GM12878 (cell line): Measurements from ENCODE around the gene ZNF839. TPM values are rescaled to one million over a fixed set of nuclear protein-coding genes. Genes with fewer than 3 reads are reported as not detected.

Experiments used
- BMI1 ChIP-seq: fragments of 450-650 bp; IDR thresholded peaks from 2 replicates; pipeline ENCODE4 v1.6.1; 2016; ENCODE audit warnings: mild to moderate bottlenecking, moderate library complexity, borderline replicate concordance
- DPF2 ChIP-seq: fragments of 450-650 bp; IDR thresholded peaks from 2 replicates; pipeline ENCODE4 v1.6.1; 2017; ENCODE audit warnings: mild to moderate bottlenecking
- IKZF1 ChIP-seq: fragments of 450-650 bp; conservative IDR thresholded peaks from 2 replicates; pipeline ENCODE4 v1.6.1; 2017; ENCODE audit warnings: antibody characterized with exemption, mild to moderate bottlenecking
- LARP7 ChIP-seq: fragments of 450-650 bp; IDR thresholded peaks from 2 replicates; pipeline ENCODE4 v1.6.1; 2017; ENCODE audit warnings: mild to moderate bottlenecking
- MEF2B ChIP-seq: fragments of 450-650 bp; IDR thresholded peaks from 2 replicates; pipeline ENCODE4 v1.6.1; 2018; ENCODE audit warnings: mild to moderate bottlenecking, moderate library complexity; ENCODE audit not compliant: partially characterized antibody, poor library complexity, severe bottlenecking
- NBN ChIP-seq: fragments of 450-650 bp; IDR thresholded peaks from 2 replicates; pipeline ENCODE4 v1.6.1; 2016
- NR2C1 ChIP-seq: fragments of 450-650 bp; IDR thresholded peaks from 2 replicates; pipeline ENCODE4 v1.6.1; 2017; ENCODE audit warnings: antibody characterized with exemption, mild to moderate bottlenecking, moderate library complexity
- RBBP5 ChIP-seq: fragments of 200-600 bp; sonication (generic); conservative IDR thresholded peaks from 2 replicates; pipeline ENCODE4 v1.6.1; 2016
- TCF3 ChIP-seq: IDR thresholded peaks from 2 replicates; pipeline ENCODE4 v1.6.1; 2012; ENCODE audit warnings: low read depth, mild to moderate bottlenecking, low read length, borderline replicate concordance; ENCODE audit not compliant: insufficient read depth
- polyA plus RNA-seq, 11 experiments: library from polyadenylated mRNA; depleted of rRNA in 4 of 11; unstranded in 6 of 11; stranded (reverse) in 5 of 11; fragments of >200 nt; fragmentation: Nextera tagmentation in 4 of 11; fragmentation: Illumina TruSeq in 1 of 11; extraction: Ambion mirVana in 4 of 11; extraction: Trizol in 1 of 11; gene quantifications; 1 replicate in 1 of 11; 2 replicates in 10 of 11; pipeline versions ENCODE4 v1.2.1 to v1.2.3, GENCODE V29; 2011 to 2016; ENCODE audit warnings: inconsistent platforms in 2 of 11, missing spikeins in 2 of 11, low read depth in 1 of 11
- total RNA-seq, 4 experiments: library from RNA; depleted of rRNA in 3 of 4; stranded (reverse); fragments of >200 nt in 3 of 4; fragmentation: Illumina TruSeq in 1 of 4; extraction: Trizol in 1 of 4; gene quantifications; 2 replicates each; pipeline versions ENCODE4 v1.2.1 to v1.2.3, GENCODE V29; 2013 to 2021
- TF ChIP-seq, protein P1 (sequence below): fragments of 450-650 bp; formaldehyde crosslinking; IDR thresholded peaks from 2 replicates; pipeline ENCODE4 v1.4.0; 2022; ENCODE audit warnings: mild to moderate bottlenecking, moderate library complexity
- TF ChIP-seq, protein P2 (sequence below): IDR thresholded peaks from 2 replicates; pipeline ENCODE4 v1.6.1; 2011; ENCODE audit warnings: mild to moderate bottlenecking, low read depth, low read length, moderate library complexity; ENCODE audit not compliant: insufficient replicate concordance
- TF ChIP-seq, protein P3 (sequence below): fragments of 450-650 bp; IDR thresholded peaks from 2 replicates; pipeline ENCODE4 v1.6.1; 2016; ENCODE audit warnings: mild to moderate bottlenecking, moderate library complexity, borderline replicate concordance

Gene ZNF839
- total and polyA plus RNA-seq, 10 of the 15 experiments (the other 5 are each of a cell fraction or from before 2014, with no cell fraction given): 1.4 to 14.4 (median 8.6) TPM

DNA sequence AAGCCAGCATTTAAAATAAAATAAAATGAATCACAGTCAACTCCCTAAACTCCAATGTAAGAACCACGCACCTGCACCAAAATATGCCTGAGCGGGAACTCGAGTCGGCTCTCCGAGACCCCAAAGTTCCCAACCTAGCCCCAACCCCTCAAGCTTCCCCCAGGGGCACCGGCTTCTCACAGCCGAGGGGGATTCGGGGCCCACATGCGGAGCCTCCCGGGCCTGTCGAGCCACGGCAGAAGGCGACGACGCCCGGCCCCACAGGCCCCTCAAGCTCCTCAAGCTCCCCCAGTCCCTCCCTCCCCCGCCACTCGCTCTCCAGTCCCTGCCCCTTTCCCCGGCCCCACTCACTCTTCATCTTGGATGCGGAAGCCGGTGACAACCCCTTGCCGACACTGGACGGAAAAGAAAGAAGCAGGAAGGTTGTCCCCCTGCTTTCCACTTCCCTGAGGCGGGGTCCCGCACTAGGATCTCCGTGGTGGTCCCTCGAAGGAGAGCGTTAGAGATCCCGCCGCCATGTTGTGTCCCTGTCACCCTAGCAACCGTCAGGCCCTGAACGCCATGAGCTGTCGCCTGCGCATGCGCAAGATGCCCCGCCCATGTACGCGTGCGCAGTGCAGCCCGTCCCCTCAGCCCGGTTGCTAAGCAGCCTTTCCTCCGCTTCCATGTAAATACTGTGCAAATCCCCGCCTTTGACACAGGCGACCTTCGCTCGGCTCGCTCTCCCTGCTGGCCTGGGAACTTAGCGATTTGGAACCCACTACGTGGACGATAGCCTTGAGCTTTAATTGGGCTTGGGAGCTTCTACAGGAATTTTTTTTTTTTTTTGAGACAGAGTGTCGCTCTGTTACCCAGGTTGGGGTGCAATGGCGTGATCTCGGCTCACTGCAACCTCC lies 14.7 kb upstream of the ZNF839 start, which contains the start of gene MOK (continued):
- no peak for TF ChIP-seq TCF3
- TF ChIP-seq DPF2: no peak
- TF ChIP-seq, protein P1, sequence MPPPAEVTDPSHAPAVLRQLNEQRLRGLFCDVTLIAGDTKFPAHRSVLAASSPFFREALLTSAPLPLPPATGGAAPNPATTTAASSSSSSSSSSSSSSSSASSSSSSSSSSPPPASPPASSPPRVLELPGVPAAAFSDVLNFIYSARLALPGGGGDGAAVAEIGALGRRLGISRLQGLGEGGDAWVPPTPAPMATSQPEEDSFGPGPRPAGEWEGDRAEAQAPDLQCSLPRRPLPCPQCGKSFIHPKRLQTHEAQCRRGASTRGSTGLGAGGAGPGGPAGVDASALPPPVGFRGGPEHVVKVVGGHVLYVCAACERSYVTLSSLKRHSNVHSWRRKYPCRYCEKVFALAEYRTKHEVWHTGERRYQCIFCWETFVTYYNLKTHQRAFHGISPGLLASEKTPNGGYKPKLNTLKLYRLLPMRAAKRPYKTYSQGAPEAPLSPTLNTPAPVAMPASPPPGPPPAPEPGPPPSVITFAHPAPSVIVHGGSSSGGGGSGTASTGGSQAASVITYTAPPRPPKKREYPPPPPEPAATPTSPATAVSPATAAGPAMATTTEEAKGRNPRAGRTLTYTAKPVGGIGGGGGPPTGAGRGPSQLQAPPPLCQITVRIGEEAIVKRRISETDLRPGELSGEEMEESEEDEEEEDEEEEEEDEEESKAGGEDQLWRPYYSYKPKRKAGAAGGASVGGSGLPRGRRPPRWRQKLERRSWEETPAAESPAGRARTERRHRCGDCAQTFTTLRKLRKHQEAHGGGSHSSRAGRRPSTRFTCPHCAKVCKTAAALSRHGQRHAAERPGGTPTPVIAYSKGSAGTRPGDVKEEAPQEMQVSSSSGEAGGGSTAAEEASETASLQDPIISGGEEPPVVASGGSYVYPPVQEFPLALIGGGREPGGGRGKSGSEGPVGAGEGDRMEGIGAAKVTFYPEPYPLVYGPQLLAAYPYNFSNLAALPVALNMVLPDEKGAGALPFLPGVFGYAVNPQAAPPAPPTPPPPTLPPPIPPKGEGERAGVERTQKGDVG (CRISPR knock-in tag): no peak
- TF ChIP-seq, protein P2, sequence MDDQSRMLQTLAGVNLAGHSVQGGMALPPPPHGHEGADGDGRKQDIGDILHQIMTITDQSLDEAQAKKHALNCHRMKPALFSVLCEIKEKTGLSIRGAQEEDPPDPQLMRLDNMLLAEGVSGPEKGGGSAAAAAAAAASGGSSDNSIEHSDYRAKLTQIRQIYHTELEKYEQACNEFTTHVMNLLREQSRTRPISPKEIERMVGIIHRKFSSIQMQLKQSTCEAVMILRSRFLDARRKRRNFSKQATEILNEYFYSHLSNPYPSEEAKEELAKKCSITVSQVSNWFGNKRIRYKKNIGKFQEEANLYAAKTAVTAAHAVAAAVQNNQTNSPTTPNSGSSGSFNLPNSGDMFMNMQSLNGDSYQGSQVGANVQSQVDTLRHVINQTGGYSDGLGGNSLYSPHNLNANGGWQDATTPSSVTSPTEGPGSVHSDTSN: no peak
- peak; percentile 98 for TF ChIP-seq IKZF1
- peak; percentile 67 for TF ChIP-seq MEF2B
- no peak for TF ChIP-seq NBN
- no peak for TF ChIP-seq NR2C1
- TF ChIP-seq, protein P3, sequence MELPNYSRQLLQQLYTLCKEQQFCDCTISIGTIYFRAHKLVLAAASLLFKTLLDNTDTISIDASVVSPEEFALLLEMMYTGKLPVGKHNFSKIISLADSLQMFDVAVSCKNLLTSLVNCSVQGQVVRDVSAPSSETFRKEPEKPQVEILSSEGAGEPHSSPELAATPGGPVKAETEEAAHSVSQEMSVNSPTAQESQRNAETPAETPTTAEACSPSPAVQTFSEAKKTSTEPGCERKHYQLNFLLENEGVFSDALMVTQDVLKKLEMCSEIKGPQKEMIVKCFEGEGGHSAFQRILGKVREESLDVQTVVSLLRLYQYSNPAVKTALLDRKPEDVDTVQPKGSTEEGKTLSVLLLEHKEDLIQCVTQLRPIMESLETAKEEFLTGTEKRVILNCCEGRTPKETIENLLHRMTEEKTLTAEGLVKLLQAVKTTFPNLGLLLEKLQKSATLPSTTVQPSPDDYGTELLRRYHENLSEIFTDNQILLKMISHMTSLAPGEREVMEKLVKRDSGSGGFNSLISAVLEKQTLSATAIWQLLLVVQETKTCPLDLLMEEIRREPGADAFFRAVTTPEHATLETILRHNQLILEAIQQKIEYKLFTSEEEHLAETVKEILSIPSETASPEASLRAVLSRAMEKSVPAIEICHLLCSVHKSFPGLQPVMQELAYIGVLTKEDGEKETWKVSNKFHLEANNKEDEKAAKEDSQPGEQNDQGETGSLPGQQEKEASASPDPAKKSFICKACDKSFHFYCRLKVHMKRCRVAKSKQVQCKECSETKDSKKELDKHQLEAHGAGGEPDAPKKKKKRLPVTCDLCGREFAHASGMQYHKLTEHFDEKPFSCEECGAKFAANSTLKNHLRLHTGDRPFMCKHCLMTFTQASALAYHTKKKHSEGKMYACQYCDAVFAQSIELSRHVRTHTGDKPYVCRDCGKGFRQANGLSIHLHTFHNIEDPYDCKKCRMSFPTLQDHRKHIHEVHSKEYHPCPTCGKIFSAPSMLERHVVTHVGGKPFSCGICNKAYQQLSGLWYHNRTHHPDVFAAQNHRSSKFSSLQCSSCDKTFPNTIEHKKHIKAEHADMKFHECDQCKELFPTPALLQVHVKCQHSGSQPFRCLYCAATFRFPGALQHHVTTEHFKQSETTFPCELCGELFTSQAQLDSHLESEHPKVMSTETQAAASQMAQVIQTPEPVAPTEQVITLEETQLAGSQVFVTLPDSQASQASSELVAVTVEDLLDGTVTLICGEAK: peak; percentile 57; the same call in 1 of the 2 replicates
- TF ChIP-seq LARP7: peak; percentile 33; the same call in 1 of the 2 replicates
- TF ChIP-seq RBBP5: no peak
- peak; percentile 98 for TF ChIP-seq BMI1
